Neural progenitor cell (in vitro differentiated cells): ENCODE data around the gene SEPTIN1. TPM values are rescaled to one million over a fixed set of nuclear protein-coding genes. Genes with fewer than 3 reads are reported as not detected.
"Not testable (repeated sequence)": the region's sequence is repeated elsewhere in the genome, so short reads cannot be mapped to it uniquely, and the experiment has no call there.

Experiments
- DNase-seq: peaks from one replicate; pipeline ENCODE4 v3.0.0-alpha.2; 2016; ENCODE audit warnings: low spot score
- H2AFZ ChIP-seq: fragments of 200-600 bp; sonication (generic); replicated peaks from 2 replicates; pipeline ENCODE4 v1.6.1; 2016; ENCODE audit warnings: antibody characterized with exemption
- H3F3A ChIP-seq: fragments of 200-600 bp; sonication (generic); 2 replicates; pipeline ENCODE4 v1.6.1; 2016; ENCODE audit warnings: antibody characterized with exemption, low read depth
- H3K27ac ChIP-seq: fragments of 200-600 bp; sonication (generic); 2 replicates; pipeline ENCODE4 v1.5.1; 2016; ENCODE audit warnings: mild to moderate bottlenecking
- H3K27me3 ChIP-seq: fragments of 200-600 bp; sonication (generic); 2 replicates; pipeline ENCODE4 v1.6.1; 2016; ENCODE audit warnings: mild to moderate bottlenecking, moderate library complexity
- H3K36me3 ChIP-seq: fragments of 200-600 bp; sonication (generic); 2 replicates; pipeline ENCODE4 v1.5.1; 2016
- H3K4me1 ChIP-seq: fragments of 200-600 bp; sonication (generic); 2 replicates; pipeline ENCODE4 v1.6.1; 2016; ENCODE audit warnings: mixed run types
- H3K4me2 ChIP-seq: fragments of 200-600 bp; sonication (generic); 2 replicates; pipeline ENCODE4 v1.6.1; 2016
- H3K4me3 ChIP-seq: fragments of 200-600 bp; sonication (generic); 2 replicates; pipeline ENCODE4 v1.5.1; 2016
- H3K79me2 ChIP-seq: fragments of 200-600 bp; sonication (generic); 2 replicates; pipeline ENCODE4 v1.6.1; 2016; ENCODE audit warnings: low read depth
- H3K9ac ChIP-seq: fragments of 200-600 bp; sonication (generic); 2 replicates; pipeline ENCODE4 v1.6.1; 2016
- H3K9me3 ChIP-seq: fragments of 200-600 bp; sonication (generic); 2 replicates; pipeline ENCODE4 v1.5.1; 2016; ENCODE audit warnings: low read depth
- H4K20me1 ChIP-seq: fragments of 200-600 bp; sonication (generic); 2 replicates; pipeline ENCODE4 v1.6.1; 2016; ENCODE audit warnings: low read depth
- H3K27ac Mint-ChIP-seq: 3 replicates; pipeline ENCODE4 v1.8.0; 2021; ENCODE audit warnings: mixed read lengths
- H3K27me3 Mint-ChIP-seq: 2 replicates; pipeline ENCODE4 v1.8.0; 2022; ENCODE audit warnings: low read depth, mild to moderate bottlenecking, inconsistent platforms, moderate library complexity, mixed read lengths; ENCODE audit not compliant: insufficient read depth
- H3K36me3 Mint-ChIP-seq: 3 replicates; pipeline ENCODE4 v1.8.0; 2021; ENCODE audit warnings: mixed read lengths
- H3K4me1 Mint-ChIP-seq: 3 replicates; pipeline ENCODE4 v1.8.0; 2021; ENCODE audit warnings: mixed read lengths
- H3K4me3 Mint-ChIP-seq: 3 replicates; pipeline ENCODE4 v1.8.0; 2021; ENCODE audit warnings: mild to moderate bottlenecking, moderate library complexity, mixed read lengths
- H3K9me3 Mint-ChIP-seq: 3 replicates; pipeline ENCODE4 v1.8.0; 2020; ENCODE audit warnings: mixed read lengths
- CTCF ChIP-seq: fragments of 200-600 bp; sonication (generic); IDR thresholded peaks from 2 replicates; pipeline ENCODE4 v1.5.1; 2017; ENCODE audit warnings: antibody characterized with exemption, mild to moderate bottlenecking
- EZH2 ChIP-seq: fragments of 200-600 bp; sonication (generic); IDR thresholded peaks from 2 replicates; pipeline ENCODE4 v1.6.1; 2017; ENCODE audit warnings: antibody characterized with exemption, mild to moderate bottlenecking, moderate library complexity
- EZH2phosphoT487 ChIP-seq: fragments of 200-600 bp; sonication (generic); IDR thresholded peaks from 2 replicates; pipeline ENCODE4 v1.6.1; 2017; ENCODE audit warnings: antibody characterized with exemption
- total RNA-seq: library from RNA; depleted of rRNA; stranded (reverse); fragments of >200 nt; gene quantifications from 2 replicates; pipeline ENCODE4 v1.2.3, GENCODE V29; 2015; ENCODE audit warnings: low replicate concordance

The SEPTIN1 gene
- total RNA-seq, 1 donor from 2014 or later = not detected

DNA sequence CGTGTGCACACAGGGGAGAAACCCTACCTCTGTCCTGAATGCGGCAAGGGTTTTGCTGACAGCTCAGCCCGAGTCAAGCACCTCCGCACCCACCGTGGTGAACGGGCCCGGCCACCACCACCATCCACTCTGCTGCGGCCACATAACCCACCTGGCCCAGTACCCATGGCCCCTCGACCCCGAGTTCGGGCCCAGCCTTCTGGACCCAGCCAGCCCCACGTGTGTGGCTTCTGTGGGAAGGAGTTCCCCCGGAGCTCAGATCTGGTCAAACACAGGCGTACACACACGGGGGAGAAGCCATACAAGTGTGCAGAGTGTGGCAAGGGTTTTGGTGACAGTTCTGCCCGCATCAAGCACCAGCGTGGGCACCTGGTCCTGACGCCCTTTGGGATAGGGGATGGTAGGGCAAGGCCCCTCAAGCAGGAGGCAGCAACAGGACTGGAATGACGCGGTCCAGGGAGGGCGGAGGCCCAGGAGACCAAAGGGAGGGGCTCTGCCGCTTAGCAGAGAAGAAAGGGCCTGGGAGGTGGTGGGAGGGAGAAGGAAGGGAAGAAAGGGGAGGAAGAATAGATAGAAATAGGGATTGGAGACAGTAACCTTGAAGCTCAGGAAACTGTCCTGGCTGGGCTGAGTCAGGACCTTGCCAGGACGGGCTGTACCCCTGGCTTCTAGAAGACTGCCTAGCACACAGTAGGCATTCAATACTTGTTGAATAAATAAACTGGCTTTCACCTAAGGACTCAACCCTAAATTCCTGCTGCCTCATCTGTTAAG, 16.5 kb upstream of the SEPTIN1 start:
- Histone ChIP-seq H3K27me3 (no peaks in the 10 kb centered on the region), H3K79me2 (peaks cover 37% of the 10 kb centered on the region), H3K4me1 (peaks cover 38% of the 10 kb centered on the region), H2AFZ (no peak overlapping the region), H3K4me3 (no peak overlapping the region), H3K9me3 (no peaks in the 10 kb centered on the region), H3F3A (peaks cover 82% of the 10 kb centered on the region), H3K9ac (no peak overlapping the region), H3K27ac (peak overlapping the region; percentile 96), H3K4me2 (peak overlapping the region; percentile 82), H4K20me1 (peaks cover 40% of the 10 kb centered on the region), H3K36me3 (no peaks in the 10 kb centered on the region)
- Mint-ChIP-seq H3K4me1 (peaks cover 47% of the 10 kb centered on the region), H3K9me3 (no peaks in the 10 kb centered on the region), H3K36me3 (peaks cover 5% of the 10 kb centered on the region), H3K4me3 (peak overlapping the region; percentile 86), H3K27ac (peak overlapping the region; percentile 100), H3K27me3 (peaks cover 22% of the 10 kb centered on the region)
- TF ChIP-seq EZH2phosphoT487 (no peak), EZH2 (no peak), CTCF (no peak)
- peak; percentile 54 for DNase-seq

DNA sequence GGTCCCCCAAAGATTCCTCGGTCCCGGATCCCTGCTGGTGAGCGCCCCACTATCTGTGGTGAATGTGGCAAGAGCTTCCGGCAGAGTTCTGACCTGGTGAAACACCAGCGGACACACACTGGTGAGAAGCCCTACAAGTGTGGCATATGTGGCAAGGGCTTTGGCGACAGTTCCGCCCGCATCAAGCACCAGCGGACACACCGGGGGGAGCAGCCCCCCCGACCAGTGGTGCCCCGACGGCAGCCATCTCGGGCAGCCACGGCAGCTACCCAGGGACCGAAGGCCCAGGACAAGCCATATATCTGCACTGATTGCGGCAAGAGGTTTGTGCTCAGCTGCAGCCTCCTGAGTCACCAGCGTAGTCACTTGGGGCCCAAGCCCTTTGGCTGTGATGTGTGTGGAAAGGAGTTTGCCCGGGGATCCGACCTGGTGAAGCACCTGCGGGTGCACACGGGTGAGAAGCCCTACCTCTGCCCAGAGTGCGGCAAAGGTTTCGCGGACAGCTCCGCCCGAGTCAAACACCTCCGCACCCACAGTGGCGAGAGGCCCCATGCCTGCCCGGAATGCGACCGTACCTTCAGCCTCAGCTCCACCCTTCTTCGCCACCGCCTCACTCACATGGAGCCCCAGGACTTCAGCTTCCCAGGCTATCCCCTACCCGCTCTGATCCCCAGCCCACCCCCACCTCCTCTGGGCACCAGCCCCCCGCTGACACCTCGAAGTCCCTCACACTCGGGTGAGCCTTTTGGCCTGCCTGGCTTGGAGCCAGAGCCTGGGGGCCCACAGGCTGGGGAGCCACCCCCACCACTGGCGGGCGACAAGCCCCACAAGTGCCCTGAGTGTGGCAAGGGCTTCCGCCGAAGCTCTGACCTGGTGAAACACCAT, 15.7 kb upstream of the SEPTIN1 start:
- no peak overlapping the region for H3K9ac ChIP-seq
- H3K27me3 ChIP-seq = no peaks in the 10 kb centered on the region
- H4K20me1 ChIP-seq = peaks cover 40% of the 10 kb centered on the region
- no peak overlapping the region for H3K4me2 ChIP-seq
- H3K4me1 Mint-ChIP-seq = peaks cover 52% of the 10 kb centered on the region
- no peaks in the 10 kb centered on the region for H3K9me3 ChIP-seq
- no peak overlapping the region for H3K27ac Mint-ChIP-seq
- peak overlapping the region; percentile 86 for H3K4me3 Mint-ChIP-seq
- peaks cover 42% of the 10 kb centered on the region for H3K4me1 ChIP-seq
- no peaks in the 10 kb centered on the region for H3K36me3 ChIP-seq
- H3K27ac ChIP-seq = no peak overlapping the region
- H3K36me3 Mint-ChIP-seq = peaks cover 5% of the 10 kb centered on the region
- H3K27me3 Mint-ChIP-seq = peaks cover 24% of the 10 kb centered on the region
- peaks cover 89% of the 10 kb centered on the region for H3F3A ChIP-seq
- H2AFZ ChIP-seq = no peak overlapping the region
- peaks cover 42% of the 10 kb centered on the region for H3K79me2 ChIP-seq
- H3K9me3 Mint-ChIP-seq = no peaks in the 10 kb centered on the region
- TF ChIP-seq EZH2phosphoT487 = no peak
- DNase-seq = no peak
- no peak overlapping the region for H3K4me3 ChIP-seq

DNA sequence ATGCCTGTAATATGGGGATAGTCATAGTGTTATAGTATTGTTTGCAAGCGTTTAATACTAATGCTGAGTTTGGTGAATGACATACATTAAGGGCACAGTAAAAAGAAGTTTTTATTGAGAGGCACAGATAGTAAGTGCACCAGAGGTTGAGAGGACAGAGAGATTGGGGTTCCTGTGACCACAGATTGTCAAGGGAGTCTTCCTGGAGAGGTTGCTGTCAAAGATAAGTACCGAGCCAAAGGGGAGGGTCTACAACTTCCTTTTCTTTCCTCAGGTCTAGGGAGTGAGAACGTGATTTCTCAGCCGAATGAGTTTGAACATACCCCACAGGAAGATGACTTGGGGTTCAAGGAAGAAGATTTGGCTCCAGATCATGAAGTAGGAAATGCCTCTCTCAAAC, 14.7 kb upstream of the SEPTIN1 start:
- no peaks in the 10 kb centered on the region for H3K9me3 Mint-ChIP-seq

DNA sequence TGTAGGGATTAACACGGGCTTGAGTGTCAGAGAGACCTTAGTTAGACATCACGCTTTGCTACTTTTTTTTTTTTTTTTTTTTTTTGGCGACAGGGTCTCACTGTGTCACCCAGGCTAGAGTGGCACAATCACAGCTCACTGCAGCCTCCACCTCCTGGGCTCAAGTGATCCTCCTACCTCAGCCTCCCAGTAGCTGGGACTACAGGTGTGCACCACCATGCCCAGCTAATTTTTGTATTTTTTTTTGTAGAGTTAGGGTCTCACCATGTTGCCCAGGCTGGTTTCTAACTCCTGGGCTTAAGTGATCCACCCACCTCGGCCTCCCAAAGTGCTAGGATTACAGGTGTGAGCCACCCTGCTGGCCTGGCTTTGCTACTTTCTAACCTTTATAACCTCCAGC, 14.3 kb upstream of the SEPTIN1 start:
- peaks cover 42% of the 10 kb centered on the region for H3K4me1 ChIP-seq
- H3K27me3 ChIP-seq = not testable (repeated sequence)

More for the DNA sequence above, 14.7 kb upstream of the SEPTIN1 start:
- Mint-ChIP-seq H3K4me1 (peaks cover 52% of the 10 kb centered on the region), H3K27me3 (peaks cover 23% of the 10 kb centered on the region), H3K27ac (no peak overlapping the region), H3K36me3 (peaks cover 5% of the 10 kb centered on the region), H3K4me3 (peak overlapping the region; percentile 86)
- Histone ChIP-seq H3K9me3 (no peaks in the 10 kb centered on the region), H4K20me1 (peaks cover 40% of the 10 kb centered on the region), H3K36me3 (no peaks in the 10 kb centered on the region), H3K27me3 (no peaks in the 10 kb centered on the region), H3K4me3 (no peak overlapping the region), H3K9ac (no peak overlapping the region), H3K4me1 (peaks cover 42% of the 10 kb centered on the region), H3K79me2 (peaks cover 42% of the 10 kb centered on the region), H3F3A (peaks cover 92% of the 10 kb centered on the region), H3K4me2 (peak overlapping the region; percentile 100), H2AFZ (no peak overlapping the region), H3K27ac (no peak overlapping the region)
- no peak for TF ChIP-seq CTCF
- TF ChIP-seq EZH2 = no peak
- TF ChIP-seq EZH2phosphoT487 = no peak
- no peak for DNase-seq

More for the DNA sequence above, 14.3 kb upstream of the SEPTIN1 start:
- not testable (repeated sequence) for H3K36me3 ChIP-seq, H3K36me3 Mint-ChIP-seq, H3K9me3 Mint-ChIP-seq, H3K9ac ChIP-seq, H3K27ac ChIP-seq, DNase-seq, H2AFZ ChIP-seq, H3K27ac Mint-ChIP-seq, H3K9me3 ChIP-seq
- Histone ChIP-seq H3K79me2 (peaks cover 42% of the 10 kb centered on the region), H4K20me1 (peaks cover 40% of the 10 kb centered on the region), H3F3A (peaks cover 88% of the 10 kb centered on the region), H3K4me3 (peak overlapping the region; percentile 100), H3K4me2 (peak overlapping the region; percentile 100)
- Mint-ChIP-seq H3K4me3 (peak overlapping the region; percentile 86), H3K27me3 (peaks cover 22% of the 10 kb centered on the region), H3K4me1 (peaks cover 50% of the 10 kb centered on the region)
